Astrocyte of the hippocampus (primary cell): ENCODE results near the gene NOXRED1.
A peak's percentile ranks its signal among the peaks of the same experiment; 100 is the strongest.
"Not testable (repeated sequence)": the region's sequence is repeated elsewhere in the genome, so short reads cannot be mapped to it uniquely, and the experiment has no call there.

Experiments used
- DNase-seq: peaks from one replicate; pipeline ENCODE4 v3.0.0; 2011; ENCODE audit warnings: low read depth, low spot score

Gene NOXRED1, protein sequence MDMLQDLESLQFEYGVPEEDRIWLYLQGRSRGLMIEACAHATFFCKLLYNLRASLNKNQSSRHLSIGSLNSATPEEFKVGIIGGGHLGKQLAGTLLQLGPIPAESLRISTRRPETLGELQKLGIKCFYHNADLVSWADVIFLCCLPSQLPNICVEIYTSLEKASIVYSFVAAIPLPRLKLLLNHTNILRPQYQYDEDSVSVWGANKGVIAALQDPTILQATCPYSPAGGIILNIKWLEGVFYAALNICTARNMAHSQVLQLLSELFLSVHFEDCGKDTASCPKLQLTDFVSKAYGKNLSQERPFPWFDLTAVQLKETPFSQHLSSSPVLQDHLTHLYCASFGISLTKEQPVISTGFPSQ

DNA sequence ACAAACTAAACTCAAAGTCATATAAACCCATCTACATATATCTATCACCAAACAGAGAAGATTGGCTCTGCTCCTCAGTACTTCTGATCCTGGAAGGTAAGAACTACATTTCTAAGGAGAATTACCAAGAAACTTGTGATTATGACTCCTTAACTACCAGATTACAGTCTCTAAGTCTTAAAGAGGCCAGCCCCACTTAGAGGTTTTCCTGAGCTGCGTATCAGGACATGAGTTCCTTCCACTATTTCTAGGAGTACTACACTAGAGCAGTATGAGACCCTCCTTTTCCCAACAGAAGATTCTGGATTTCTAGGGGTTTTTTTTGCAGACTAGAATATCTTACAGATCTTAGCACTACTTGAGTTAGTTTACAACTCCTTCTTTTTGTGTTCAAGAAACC, at the start of gene NOXRED1:
NOXRED1 (minus strand) TSS at position 101 of the 400 bp plus-strand sequence. CDS start 634 bp downstream, outside the sequence.
- DNase-seq = no peak

DNA sequence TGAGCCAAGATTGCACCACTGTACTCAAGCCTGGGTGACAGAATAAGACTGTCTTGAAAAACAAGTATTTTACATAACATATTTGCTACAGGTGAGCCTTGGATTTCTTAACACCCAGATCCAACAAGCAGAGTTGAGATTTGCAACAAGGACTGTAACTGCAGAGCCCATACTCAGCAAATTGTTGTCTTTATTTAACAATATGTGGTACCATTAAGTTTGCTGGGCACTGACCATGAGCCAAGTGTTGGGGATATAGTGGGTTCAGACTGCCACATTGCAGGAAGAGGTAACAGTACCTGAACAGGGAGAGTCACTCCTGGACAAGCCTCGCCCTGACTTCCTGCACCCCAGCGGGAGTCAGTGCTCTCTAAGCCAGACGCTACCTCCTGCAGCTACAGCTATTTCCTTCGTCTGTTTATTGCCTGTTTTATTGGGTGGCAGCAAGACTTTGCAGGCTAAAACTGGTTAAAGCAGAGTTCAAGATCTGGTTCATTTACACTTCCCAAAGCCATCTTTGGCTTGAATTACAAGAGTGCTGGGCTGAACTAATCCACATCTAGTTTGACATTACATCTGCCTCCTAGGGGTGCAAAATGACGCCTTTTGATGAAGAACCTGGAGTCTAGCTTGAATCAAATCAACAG, 47.0 kb upstream of the NOXRED1 start:
- no peak for DNase-seq

DNA sequence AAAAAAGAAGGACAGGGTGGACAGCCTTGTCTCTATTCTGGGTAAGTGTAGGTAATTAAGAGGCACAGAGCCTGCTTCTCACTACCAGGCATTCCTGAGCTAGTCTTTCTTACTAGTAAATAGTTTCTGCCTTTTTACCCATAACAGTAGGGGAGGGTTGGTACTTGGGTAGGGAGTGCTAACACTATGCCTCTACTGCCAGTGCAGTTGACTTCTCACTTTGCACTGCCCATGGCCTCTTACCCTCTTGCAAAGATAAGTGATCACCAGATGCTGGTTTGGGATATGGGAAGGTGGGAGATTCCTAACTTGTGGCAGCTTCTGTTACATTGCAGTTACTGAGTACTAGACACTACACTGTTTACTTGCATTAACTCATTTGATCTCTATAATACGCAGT, 46.2 kb upstream of the NOXRED1 start:
- DNase-seq = no peak

DNA sequence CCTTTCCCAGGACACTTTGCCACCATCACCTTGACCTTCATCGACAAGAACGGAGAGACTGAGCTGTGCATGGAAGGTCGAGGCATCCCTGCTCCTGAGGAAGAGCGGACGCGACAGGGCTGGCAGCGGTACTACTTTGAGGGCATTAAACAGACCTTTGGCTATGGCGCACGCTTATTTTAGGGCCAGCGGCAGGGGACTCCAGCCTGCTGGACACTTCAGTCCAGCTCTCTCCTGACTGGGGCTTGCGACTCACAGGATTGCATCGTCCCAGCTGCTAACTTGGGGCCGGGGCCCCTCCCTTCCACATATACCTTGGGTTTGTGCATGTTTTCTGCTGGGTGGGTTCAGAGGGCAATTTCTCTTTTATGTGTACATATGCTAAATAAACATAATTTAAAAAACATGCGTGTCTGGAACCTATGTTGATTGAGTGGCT, 45.8 kb upstream of the NOXRED1 start:
- no peak for DNase-seq

DNA sequence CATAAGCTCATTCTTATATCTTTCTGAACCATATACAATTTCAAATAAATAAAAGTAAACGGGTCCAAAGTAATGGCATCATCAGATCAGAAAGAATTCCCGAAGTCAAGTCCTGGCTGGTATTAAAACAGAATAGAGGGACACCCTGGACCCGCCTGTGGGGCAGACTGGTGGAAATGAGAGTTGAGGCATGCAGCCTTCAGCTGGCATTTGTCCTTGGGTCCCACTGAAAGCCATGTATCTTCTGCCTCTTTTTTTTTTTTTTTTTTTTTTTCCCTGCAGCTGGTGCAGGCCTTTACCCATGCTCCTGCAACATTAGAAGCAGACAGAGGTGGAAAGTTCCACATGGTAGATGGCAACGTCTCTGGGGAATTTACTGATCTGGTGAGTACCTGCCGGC, 44.5 kb upstream of the NOXRED1 start:
- DNase-seq = no peak

DNA sequence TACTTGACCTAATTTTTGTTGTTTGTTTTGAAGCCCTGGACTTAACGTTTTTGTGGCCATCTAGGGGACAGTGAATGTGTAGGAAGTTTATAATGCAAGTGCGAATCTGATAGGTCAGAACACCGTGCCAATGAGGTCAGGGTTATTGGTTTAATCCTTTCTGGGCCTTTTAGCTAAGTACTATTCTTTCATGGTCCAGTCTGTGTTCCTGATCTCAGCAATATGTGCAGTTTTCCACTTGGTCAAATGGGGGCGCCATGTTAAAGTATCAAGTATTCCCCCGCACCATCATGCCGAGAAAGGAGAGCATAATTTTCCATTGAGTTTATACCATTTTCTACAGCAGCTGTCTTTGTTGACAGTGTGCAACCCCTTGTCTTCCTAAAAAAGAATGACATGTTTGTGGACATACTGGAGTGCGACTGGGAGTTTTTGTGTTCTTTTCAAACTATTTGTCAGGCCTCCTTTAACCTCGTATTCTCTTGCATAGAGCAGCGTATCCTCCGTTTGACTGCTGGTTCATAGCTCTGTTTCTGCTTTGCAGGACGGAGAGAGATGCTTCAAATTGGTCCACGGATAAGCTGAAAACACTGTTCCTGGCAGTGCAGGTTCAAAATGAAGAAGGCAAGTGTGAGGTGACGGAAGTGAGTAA, 35.9 kb upstream of the NOXRED1 start:
- peak; percentile 84 for DNase-seq

DNA sequence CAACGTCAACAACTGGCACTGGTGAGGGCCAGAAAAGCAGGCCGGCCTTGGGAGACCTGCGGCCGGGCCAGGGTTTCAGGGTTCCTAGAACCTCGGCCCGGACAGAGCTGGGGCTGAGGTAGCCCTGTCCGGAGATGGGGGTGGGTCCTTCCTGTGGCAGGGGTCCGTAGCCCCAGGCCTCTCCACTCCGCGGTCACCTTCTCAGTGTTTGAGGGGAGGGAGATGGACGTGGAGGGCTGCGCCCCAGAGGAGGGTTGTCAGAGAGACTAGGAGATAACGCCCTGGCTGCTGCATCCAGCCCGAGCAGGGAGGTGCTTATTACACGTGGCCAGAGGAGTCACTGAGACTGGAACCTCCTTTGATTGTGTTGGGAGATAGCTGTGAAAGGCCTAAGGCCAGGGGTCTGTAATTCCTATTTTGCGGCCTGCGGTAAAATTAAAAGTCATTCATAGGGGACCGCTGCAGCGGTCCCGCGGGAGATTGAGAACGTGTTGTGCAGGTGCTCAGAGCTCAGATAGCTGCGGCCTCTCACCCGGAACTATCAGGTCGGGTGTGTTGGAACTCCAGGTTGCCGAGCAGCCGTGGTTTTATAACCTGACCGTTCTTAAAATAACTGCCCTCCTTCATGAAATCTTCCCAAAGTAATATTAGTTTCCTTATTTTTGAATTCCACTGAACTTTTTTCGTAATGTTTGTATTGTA, 35.1 kb upstream of the NOXRED1 start:
- peak; percentile 45 for DNase-seq

DNA sequence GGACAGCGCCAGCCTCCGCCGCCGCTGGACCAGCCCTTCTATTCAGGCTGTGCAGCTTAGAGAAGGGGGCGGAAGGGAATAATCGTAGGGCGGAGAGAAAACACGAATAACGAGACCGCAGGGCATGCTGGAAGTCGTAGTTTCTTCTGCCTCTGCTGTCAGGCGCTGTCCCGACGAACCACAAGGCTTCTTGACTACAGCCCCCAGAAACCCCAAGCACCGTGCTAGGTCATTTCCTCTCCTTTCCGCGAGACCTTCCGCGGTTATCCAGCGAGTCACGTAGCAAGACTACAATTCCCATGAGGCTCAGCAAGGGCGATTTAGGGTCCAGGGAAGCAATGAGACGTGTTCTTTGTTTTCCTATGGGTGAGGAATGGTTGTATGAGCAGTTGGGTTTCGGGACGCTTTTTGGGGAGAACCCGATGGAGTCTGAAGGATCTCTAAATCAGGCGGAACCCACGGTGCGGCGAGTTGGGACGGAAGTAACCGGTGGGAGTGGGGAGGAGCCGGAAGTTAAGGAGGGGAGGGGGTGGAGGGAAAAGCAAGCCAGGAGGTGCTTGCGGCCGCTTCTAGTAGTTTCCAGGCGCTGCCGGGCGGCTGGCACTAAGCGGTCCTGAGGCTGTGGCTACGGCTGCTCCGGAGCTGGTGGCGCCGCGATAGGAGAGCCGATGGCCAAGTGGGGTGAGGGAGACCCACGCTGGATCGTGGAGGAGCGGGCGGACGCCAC, 34.4 kb upstream of the NOXRED1 start, which contains the start of the genes AHSA1 and VIPAS39:
AHSA1 (plus strand) TSS at position 572 of the 727 bp plus-strand sequence; CDS start at position 669, 97 bp downstream.
VIPAS39 (minus strand) TSS at position 80 of the 727 bp plus-strand sequence. CDS start 3,499 bp downstream, outside the sequence.
- DNase-seq = peak; percentile 99

DNA sequence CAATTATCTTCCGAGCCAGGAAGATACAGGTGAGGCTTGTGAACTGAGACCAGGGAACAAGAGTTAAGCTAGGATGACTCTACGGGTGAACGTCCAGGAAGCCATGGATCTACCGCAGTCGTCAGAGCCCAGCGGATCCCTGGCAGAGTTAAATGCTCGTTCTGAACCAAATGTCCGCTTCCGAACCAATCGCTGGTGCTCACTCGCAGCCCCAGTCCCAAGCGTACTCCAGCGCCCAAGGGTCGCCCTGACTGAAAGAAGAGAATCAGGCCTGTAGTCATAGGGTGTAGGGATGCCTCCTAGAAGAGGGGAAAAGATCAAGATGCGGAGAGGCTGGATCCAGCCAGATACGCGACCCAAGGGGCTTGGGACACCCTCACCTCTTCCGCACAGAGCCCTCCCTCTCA, 33.8 kb upstream of the NOXRED1 start:
- no peak for DNase-seq

DNA sequence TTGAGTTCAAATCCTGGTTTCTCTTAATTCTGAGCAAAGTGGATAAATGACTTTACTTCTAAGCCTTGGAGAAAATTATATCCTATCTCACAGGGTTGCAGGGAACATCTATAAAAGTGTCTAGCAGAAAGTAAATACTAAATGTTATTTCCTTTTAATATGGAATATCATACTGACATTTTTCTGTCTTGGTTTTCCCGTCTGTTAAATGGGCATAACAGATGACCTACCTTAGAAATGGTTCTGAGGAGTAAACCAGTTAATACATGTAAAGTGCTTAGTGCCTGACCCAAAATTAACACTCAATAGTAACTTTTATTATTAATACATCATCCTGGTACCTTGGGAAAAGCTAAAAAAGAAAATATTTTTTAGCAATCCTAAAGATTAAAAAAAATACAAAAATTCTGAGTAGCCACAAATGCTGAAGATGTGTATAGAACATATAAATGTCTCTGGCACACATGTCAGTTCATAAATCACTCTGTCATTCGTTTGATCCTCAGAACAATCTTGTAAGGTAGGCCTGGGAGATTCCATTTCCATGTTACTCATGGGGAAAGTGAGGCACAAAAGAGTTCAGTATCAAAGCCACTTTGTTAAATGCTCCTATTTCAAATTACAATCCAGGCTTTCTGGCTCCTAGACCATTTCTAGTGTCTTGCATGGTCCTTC, 32.8 kb upstream of the NOXRED1 start:
- no peak for DNase-seq

DNA sequence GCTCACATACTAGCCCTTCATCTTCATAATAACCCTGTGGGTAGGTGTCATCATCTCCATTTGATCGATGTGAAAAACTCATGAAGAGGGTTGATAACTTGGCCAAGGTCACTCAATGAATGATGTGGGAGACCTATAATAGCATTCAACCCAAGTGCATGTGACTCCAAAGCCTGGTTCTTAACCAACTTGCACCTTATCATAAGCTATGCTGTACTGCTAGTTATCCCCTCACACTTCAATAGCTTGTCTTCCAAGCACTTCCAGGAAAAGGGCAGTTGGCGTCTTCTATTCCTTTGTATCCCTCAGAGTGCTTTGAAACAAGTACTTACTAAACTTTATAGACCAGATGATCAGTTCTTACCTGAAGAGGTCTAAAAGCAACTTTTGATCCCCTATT, 18.9 kb upstream of the NOXRED1 start:
- DNase-seq = no peak

DNA sequence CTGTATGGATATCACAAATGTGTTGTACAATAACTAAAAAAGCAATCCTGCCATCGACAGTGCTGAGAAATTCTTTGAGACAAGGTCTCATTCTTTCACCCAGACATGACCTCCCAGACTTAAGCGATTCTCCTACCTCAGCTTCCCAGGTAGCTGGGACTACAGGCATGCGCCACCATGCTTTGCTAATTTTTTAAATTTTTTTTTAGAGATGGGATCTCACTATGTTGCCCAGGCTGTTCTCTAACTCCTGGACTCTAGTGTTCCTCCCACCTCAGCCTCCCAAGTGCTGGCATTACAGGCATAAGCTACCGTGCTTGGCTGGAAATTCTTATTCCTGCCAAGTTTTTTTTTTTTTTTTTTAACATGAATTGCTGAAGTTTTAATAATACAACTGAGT, 16.5 kb upstream of the NOXRED1 start:
- DNase-seq = no peak

DNA sequence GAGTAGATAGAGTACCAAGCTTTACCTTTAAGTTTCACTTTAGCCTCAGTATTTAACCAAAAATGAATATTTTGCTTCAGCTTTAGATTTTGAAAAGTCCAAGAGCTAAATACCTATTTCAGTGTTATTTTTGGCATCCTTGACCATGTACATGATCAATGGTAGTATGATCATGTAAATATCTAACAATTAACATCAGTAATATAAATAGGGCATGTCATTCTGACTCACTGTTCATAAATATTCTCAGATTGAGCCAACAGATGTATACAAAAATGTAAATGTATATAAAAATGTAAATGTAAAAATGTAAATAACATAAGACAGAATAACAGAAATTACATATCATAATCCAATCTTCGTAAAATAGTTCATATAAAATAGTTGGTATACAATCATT, 15.3 kb upstream of the NOXRED1 start:
- no peak for DNase-seq

DNA sequence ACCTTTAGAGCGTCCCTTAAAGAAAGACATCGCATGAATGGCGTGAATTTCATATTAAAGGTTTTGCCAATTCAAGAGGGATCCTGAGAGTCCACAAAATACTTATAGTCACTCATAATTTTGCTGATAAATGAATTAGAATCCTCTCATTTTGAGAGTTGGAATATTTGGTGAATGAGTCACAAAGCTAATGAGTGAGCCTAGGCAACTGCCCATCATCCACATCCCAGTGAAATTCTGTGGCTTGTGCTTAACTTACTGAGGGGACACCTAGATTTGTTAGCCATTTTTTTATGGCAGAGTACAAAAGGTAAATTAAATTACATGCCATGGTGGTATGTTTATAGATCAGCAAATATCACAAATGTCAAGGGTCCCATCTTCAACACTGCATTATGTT, 12.7 kb upstream of the NOXRED1 start:
- peak; percentile 36 for DNase-seq

DNA sequence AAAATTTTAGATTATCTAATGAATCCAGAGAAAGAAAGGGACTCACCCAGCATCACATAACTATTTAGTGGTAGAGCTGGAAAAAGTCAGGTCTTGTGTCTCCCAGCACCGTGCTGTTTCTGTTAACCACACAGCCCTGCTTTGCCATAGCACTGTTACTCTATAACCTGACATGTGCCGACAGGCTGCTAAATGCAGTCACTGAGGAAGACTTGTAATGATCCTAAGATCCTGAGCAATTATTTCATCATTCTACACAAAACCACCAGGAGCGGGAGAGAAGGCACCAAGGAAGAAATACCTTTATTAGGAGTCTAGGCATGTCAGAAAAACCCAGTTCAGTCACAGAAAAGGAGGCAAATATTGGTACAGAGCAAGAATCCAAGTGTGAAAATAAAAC, 3.1 kb upstream of the NOXRED1 start:
- DNase-seq = no peak

DNA sequence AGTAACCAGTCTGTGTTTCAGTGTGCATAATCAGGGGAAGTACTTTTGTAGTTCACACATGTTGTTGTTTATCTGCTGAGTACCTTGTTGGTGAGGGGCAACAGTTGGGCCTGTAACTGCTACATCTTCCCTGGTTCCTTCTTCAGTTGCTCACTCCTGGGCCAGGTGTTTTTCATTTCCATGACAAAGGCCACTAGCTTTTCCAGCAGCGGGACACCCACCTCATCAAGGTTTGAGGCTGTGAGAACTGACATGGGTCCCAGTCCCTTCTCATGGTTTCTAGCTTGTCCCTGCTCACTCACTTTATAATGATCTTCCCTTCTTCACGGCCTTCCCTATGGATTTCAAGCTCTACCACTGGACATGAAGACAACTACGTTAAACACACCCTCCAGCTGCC, 1.5 kb upstream of the NOXRED1 start:
- DNase-seq = no peak

DNA sequence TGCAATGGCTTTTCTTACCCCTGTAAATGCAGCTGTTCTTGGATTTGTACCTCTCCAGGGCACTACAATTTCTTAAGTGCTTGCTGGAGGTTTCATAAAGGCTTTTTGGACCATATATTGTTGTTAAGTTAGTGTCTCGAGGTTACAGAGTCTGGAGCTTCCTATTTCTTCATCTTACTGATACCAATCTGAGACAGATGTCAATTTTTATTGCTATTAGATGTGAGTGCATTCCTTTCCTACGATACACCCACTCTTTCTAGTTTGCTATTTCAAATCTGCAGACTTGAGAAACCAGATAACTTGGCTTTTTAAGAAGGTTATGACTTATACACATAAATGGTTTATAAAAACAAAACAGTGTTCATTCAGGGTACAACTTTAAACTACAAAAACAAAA, 2.1 kb downstream of the NOXRED1 start:
- no peak for DNase-seq

DNA sequence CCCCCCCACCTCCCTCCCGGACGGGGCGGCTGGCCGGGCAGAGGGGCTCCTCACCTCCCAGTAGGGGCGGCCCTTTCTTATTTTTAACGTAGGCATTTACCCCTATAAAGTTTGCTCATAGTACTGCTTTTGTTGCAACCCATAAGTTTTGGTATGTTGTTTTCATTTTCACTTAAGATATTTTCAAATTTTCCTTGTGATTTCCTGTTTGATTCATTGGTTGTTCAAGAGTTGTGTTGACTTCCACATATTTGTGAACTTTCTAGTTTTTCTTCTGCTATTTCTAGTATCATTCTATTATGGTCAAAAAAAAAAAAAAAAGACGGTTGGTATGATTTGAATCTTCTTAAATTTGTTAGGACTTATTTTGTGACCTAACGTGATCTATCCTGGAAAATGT, 6.5 kb downstream of the NOXRED1 start:
- no peak for DNase-seq

DNA sequence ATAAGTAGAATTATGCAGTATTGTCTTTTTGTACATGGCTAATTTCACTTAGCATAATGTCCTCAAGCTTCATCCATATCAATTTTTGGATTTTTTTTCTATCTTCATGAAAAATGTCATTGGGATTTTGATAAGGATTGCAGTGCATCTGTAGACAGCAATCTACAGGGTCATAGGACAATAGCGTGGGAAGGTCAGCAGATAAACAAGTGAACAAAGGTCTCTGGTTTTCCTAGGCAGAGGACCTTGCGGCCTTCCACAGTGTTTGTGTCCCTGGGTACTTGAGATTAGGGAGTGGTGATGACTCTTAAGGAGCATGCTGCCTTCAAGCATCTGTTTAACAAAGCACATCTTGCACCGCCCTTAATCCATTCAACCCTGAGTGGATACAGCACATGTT, 7.2 kb downstream of the NOXRED1 start:
- DNase-seq = not testable (repeated sequence)

DNA sequence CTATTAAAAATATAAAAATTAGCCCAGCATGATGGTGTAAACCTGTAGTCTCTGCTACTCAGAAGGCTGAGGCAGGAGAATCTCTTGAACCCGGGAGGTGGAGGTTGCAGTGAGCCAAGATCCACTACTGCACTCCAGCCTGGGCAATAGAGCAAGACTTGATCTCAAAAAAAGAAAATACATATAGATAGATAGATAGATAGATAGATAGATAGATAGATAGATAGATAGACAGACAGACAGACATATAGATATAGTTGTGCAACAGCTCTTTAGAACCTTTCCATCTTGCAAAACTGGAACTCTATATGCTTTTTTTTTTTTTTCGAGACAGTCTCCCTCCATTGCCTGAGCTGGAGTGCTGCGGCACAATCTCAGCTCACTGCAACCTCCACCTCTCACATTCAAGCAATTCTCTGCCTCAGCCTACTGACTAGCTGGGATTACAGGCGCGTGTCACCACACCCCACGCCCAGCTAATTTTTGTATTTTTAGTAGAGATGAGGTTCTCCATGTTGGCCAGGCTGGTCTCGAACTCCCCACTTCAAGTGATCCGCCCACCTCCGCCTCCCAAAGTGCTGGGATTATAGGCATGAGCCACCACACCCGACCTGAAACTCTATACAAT, 7.8 kb downstream of the NOXRED1 start:
- DNase-seq = not testable (repeated sequence)
